OCI-LY7 (cell line): Measurements from ENCODE around the gene FBXO45.

Source experiments
- CTCF ChIP-seq: fragments of 200-600 bp; sonication (generic); conservative IDR thresholded peaks from 2 replicates; pipeline ENCODE4 v1.5.1; 2014; ENCODE audit warnings: mild to moderate bottlenecking, antibody characterized with exemption, low read length, moderate library complexity, mixed read lengths
- EZH2phosphoT487 ChIP-seq: fragments of 200-600 bp; sonication (generic); IDR thresholded peaks from 2 replicates; pipeline ENCODE4 v1.6.1; 2018; ENCODE audit warnings: low read depth, borderline replicate concordance, mild to moderate bottlenecking, mixed run types, antibody characterized with exemption, low read length, moderate library complexity, mixed read lengths

GRCh38 chr3:196609805-196610515 is 41.5 kb downstream of the FBXO45 start:
- TF ChIP-seq CTCF (no peak), EZH2phosphoT487 (no peak)
